GM12891 (cell line): ENCODE results near the gene KCNG2.

ENCODE experiments used
- PAX5 ChIP-seq: IDR thresholded peaks from 2 replicates; pipeline ENCODE4 v1.6.1; 2011; ENCODE audit warnings: low read length, moderate library complexity, mild to moderate bottlenecking; ENCODE audit not compliant: insufficient read depth, severe bottlenecking
- POLR2A ChIP-seq: IDR thresholded peaks from 2 replicates; pipeline ENCODE4 v1.6.1; 2011; ENCODE audit warnings: low read depth, low read length, control low read depth
- POLR2AphosphoS5 ChIP-seq: IDR thresholded peaks from 2 replicates; pipeline ENCODE4 v1.6.1; 2011; ENCODE audit warnings: low read depth, low read length, control low read depth
- SPI1 ChIP-seq: IDR thresholded peaks from 2 replicates; pipeline ENCODE4 v1.6.1; 2011; ENCODE audit warnings: low read depth, low read length, control low read depth
- TAF1 ChIP-seq: IDR thresholded peaks from 2 replicates; pipeline ENCODE4 v1.6.1; 2011; ENCODE audit warnings: low read depth, low read length, control low read depth

- no peak for TF ChIP-seq POLR2A
- TF ChIP-seq POLR2AphosphoS5: no peak
- TF ChIP-seq SPI1: no peak
- TF ChIP-seq TAF1: no peak
- no peak for TF ChIP-seq PAX5
These were observed 18.6 kb upstream of the KCNG2 start for GRCh38 chr18:79779021-79779699.
